Endometrium (tissue), 2 donors: Measurements from ENCODE around the gene NNAT.

Experiments used
- FAIRE-seq: peaks from 2 replicates; lab custom pipeline; 2012; peaks lifted over from hg19 to GRCh38; lab: Jason Lieb, UNC
- donor health status: control.
- donor health status: control.

Gene NNAT

GRCh38 chr20:37523911-37524700, 3.1 kb downstream of the NNAT start:
- FAIRE-seq: no peak

GRCh38 chr20:37524859-37525708, 4.0 kb downstream of the NNAT start:
- FAIRE-seq: no peak

DNA sequence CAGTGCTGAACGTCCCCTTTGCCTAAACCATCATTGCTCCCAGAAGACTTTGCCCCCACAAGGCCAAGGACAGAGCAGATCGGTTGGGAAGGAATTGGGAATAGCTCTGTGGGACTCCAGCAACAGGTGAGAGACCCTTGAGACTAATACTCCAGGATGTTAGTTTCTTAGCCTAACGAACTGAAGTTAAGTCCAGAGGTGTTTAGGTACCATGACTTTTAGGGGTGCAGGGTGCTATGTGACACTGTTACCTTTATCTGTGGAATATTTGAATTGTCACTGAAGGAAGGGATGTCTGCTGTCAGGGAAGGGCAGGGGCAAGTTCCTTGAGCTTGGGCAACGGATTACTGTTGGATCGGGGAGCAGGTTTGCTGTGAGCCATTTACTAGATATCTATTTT, 4.8 kb downstream of the NNAT start:
- FAIRE-seq: no peak

- FAIRE-seq: no peak
Observed at GRCh38 chr20:37526238-37526838, 5.3 kb downstream of the NNAT start.

DNA sequence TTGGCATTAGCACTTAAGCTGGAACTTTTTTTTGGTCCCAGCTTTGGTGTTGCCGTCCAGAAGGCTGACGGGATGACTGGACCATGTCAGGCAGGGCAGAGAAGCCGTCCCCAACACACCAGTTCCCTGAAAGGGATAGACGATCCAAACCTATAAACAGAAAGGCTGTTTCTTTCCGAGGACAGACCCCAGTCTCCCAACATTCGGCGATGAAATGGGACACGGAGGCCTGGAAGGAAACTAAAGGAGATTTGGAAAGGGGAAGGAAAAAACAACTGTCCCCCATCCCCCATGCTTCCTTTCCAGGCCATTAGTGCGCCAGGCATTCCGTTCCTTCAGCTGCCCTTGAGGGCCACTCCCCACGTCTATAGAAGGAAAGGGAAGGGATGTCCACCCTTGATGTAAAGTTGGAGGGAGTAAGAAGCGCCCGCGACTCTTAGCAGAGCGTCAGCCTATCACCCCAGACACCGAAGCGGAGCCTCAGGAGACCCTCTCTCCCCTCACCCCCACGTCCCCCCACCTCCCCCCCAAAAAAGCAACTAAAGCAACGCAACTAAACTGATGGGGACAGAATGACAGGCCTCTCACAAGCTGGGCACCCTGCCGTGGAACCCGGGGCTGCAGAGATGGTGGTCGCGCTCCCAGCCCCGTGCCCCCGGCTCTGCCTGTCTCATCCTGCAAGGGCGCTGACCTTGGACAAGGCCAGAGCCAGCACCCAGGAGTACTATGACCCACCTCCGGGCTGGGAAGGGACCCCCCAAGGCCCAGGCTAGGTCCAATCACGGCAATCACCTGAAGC, 6.0 kb downstream of the NNAT start:
- FAIRE-seq: no peak

DNA sequence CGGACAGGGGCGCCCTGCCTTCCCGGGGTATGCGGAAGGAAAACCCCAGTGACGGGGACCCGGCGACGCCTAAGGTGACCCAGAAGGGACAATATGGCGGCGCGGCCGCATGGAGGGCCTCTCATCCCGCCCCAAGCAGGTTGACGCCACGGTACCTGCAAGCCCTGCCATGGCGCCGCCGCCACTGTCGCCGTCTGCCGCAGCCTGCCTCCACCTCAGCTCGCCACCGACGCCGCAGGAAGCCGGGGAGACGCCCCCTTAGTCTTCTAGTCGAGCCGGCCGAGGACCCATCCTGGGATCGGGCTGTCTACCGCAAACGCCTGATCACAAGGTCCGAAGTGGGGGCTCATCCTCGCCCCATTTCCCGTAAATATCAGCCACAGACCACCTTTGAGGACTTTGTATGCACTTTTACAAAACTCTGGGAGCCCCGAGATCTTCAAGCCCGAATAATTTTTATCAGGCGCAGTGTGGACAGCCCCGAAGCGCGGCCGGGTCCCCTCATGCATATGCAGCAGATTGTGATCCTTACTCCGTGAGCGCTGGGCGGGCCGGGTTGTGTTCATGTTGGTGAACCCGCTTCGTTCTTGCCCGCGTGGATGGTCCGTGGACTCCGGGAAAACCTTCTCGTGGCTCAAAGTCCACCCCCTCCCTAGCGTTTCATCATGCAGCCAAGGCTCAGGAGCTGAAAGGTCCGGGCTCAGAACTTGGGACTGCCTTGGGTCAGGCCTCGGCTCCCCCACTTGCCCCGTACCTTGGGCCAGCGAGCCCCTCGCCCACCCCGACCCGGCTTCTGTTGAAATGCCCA, 6.8 kb downstream of the NNAT start, which contains the start of gene BLCAP:
TSS of gene BLCAP (minus strand) at position 239 of the 808 bp plus-strand sequence. CDS start 8,702 bp downstream, outside the sequence.
- FAIRE-seq: no peak

GRCh38 chr20:37528446-37529213, 7.6 kb downstream of the NNAT start:
- no peak for FAIRE-seq

GRCh38 chr20:37529214-37529967, 8.3 kb downstream of the NNAT start:
- FAIRE-seq: no peak

DNA sequence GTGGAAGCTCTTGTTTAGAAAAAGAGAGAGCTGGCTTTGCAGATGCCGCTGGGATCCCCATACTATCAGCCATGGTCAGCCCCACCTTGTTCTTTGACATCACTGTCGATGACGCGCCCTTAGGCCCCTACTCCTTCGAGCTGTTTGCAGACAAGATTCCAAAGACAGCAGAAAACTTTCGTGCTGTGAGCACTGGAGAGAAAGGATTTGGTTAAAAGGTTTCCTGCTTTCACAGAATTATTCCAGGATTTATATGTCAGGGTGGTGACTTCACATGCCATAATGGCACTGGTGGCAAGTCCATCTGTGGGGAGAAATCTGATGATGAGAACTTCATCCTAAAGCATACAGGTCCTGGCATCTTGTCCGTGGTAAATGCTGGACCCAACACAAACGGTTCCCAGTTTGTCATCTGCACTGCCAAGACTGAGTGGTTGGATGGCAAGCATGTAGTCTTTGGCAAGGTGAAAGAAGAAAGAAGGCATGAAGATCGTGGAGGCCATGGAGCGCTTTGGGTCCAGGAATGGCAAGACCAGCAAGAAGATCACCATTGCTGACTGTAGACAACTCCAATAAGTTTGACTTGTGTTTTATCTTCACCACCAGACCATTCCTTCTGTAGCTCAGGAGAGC, 9.0 kb downstream of the NNAT start:
- no peak for FAIRE-seq

GRCh38 chr20:37530696-37531095, 9.6 kb downstream of the NNAT start:
- FAIRE-seq: no peak

- FAIRE-seq: no peak
Observed at GRCh38 chr20:37531856-37532255, 10.8 kb downstream of the NNAT start.

DNA sequence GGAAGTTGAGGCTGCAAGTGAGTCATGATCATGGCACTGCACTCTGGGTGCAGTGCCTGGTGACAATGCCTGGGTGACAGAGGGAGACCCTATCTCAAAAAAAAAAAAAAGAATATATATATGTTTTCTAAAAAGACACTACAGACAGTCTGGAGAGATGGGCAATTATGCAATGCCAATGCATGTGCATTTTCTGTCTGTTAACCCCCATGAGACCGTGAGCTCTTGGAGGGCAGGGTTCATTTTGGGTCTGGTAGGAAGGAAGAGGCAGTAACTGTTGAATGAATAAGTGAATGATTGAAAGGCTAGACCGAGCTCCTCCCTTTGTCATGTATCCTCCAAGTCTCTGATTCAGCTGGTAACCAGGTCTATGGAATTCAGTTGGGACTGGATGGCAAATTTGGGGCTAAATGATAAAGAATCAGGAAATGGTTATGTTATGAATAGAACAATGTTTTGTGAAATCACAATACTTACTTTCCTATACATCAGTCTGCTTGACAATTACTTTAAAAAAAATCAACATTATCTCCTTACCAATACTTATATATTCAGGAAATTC, 12.2 kb downstream of the NNAT start:
- FAIRE-seq: no peak

DNA sequence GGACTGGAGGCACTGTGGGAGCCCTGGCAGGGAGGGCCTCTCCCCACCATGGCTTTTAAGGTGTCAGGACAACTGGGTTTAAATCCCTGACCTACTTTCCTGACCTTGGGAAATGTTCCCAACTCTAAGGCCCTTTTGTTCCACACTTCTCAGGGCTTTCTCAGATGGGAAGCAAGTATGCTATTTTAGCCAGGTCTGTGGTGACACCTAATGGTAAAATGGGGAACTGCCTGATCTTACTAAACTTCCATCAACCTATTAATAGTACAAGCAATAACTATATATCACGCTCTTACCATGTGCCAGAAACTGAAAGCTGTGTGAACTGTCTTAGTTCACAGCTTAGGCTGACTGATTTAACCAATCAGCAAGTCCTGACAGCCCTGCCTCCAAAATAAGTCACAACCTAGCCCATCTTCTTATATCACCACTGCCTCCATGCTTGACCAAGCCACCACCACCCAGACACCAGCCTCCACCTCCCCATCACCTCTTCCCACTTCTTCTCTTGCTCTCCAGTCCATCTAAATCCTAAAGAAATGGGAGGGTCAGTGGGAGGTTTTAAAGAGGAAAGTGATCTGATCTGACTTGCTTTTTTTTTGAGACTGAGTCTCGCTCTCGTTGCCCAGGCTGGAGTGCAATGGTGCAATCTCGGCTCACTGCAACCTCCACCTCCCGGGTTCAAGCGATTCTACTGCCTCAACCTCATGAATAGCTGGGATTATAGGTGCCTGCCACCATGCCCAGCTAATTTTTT, 13.5 kb downstream of the NNAT start:
- FAIRE-seq: peak; percentile 61

DNA sequence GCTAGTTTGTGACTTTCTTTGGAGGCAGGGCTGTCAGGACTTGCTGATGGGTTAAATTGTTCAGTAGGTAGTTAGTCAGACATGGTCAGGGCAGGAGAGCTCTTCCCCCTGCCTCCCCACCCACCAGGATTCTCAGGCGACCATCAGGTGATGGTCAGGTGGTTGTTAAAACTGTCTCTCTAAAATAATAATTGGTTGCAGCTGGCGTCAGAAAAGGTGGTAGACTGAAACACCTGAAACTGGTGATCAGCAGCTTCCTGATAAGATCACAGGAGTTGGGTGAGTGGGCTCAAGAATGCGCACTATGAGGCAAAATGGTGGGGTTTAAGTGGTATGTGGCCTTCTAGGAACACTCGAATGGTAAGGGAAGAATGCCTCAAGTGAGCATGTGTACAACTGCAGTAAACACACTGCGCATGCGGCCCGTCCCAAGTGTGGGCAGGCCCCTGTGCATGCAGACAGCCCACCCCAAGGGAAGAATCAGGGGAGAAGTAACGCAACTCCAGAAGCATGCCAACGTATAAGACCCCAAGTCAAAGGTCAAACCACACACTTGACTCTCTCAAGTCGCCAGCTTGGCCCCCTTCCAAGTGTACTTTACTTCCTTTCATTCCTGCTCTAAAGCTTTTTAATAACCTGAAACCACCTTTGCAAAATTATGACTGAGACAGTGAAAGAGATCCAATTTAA, 14.5 kb downstream of the NNAT start:
- FAIRE-seq: no peak

- FAIRE-seq: no peak
Observed at GRCh38 chr20:37537505-37537904, 16.5 kb downstream of the NNAT start.

DNA sequence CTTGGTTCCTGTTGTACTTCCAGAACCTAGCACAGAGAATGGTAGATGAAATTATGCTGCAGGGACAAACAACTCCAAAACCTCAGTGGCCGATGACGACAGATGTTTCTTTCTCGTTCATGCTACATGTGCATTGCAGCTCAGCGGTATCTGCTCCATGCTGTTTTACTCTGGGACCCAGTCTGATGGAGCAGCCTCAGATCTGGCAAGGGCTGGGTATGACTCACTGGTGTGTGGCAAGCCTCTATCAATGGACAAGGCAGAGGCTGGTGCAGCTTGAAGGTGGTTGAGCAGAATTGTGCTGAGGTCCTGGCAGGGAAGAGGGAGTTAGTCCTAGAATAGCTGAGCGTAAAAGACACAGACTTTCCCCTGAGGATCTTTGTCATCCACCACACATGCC, 17.0 kb downstream of the NNAT start:
- no peak for FAIRE-seq

DNA sequence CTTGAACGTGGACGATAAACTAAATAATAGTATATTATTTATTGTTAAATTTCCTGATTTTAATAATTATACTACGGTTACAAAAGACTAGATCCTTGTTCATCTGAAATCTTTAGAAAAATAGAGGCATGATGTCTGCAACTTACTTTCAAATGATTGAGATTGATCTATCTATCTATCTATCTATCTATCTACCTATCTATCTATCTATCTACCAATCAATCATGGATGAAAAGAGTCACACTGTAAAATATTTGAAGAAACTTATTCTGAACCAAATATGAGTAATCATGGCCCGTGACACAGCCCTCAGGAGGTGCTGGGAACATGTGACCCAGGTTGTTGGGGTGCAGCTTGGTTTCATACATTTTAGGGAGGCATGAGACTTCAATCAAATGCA, 18.4 kb downstream of the NNAT start:
- no peak for FAIRE-seq
